Embryonic facial prominence (tissue), 1 donor: Measurements from ENCODE around the gene PTGDS.
A peak's percentile ranks its signal among the peaks of the same experiment; 100 is the strongest.

Source experiments
- DNase-seq: peaks from one replicate; pipeline ENCODE4 v3.0.0-alpha.2; 2016; ENCODE audit errors: extremely low spot score

The PTGDS gene

GRCh38 chr9:136945333-136946227 lies 31.7 kb upstream of the PTGDS start:
- no peak for DNase-seq

GRCh38 chr9:136946228-136947027 lies 30.9 kb upstream of the PTGDS start:
- DNase-seq = no peak

GRCh38 chr9:136947028-136947891 lies 30.0 kb upstream of the PTGDS start:
- DNase-seq = no peak

GRCh38 chr9:136947955-136948510 lies 29.3 kb upstream of the PTGDS start:
- no peak for DNase-seq

GRCh38 chr9:136949239-136949816 lies 28.0 kb upstream of the PTGDS start:
- no peak for DNase-seq

- peak; percentile 67 for DNase-seq
Observed at GRCh38 chr9:136949817-136950655, 27.3 kb upstream of the PTGDS start.

- no peak for DNase-seq
Observed at GRCh38 chr9:136950656-136951276, 26.5 kb upstream of the PTGDS start.

GRCh38 chr9:136951541-136952320 lies 25.6 kb upstream of the PTGDS start, which contains the start of gene LCN12:
TSS of gene LCN12 (plus strand) at chr9:136952273. CDS start at chr9:136952328, 55 bp downstream.
- DNase-seq = no peak

- DNase-seq = no peak
Observed at GRCh38 chr9:136952321-136952850, 24.9 kb upstream of the PTGDS start.

GRCh38 chr9:136952876-136953770 lies 24.2 kb upstream of the PTGDS start:
- DNase-seq = no peak

GRCh38 chr9:136953771-136954269 lies 23.5 kb upstream of the PTGDS start:
- no peak for DNase-seq

GRCh38 chr9:136954270-136955083 lies 22.8 kb upstream of the PTGDS start:
- DNase-seq = no peak

GRCh38 chr9:136955202-136955942 lies 21.9 kb upstream of the PTGDS start:
- no peak for DNase-seq

- no peak for DNase-seq
Observed at GRCh38 chr9:136955943-136956335, 21.4 kb upstream of the PTGDS start.

- no peak for DNase-seq
Observed at GRCh38 chr9:136956604-136957003, 20.7 kb upstream of the PTGDS start.

GRCh38 chr9:136957461-136957860 lies 19.8 kb upstream of the PTGDS start:
- no peak for DNase-seq
